HepG2 (cell line): ENCODE measurements around the gene EXTL2. TPM values are rescaled to one million over a fixed set of nuclear protein-coding genes. Genes with fewer than 3 reads are reported as not detected.

ENCODE experiments used
- ATAD3A ChIP-seq: sonication (generic); formaldehyde crosslinking; IDR thresholded peaks from 2 replicates; pipeline ENCODE4 v1.4.0; 2020; ENCODE audit warnings: missing genetic modification reagents
- CBFB ChIP-seq: sonication (generic); formaldehyde crosslinking; IDR thresholded peaks from 2 replicates; pipeline ENCODE4 v1.4.0; 2020; ENCODE audit warnings: missing genetic modification reagents
- CBX1 ChIP-seq: IDR thresholded peaks from one replicate; pipeline ENCODE4 v1.6.1; 2016; ENCODE audit warnings: antibody characterized with exemption, low read depth
- CHD4 ChIP-seq: fragments of 200-600 bp; sonication (generic); IDR thresholded peaks from 2 replicates; pipeline ENCODE4 v1.7.0; 2017; ENCODE audit warnings: mild to moderate bottlenecking, low read length, borderline replicate concordance
- GABPA ChIP-seq, 2 experiments: IDR thresholded peaks; 2 replicates each; pipeline ENCODE4 v1.6.1; 2011 to 2016; ENCODE audit warnings: low read depth in 2 of 2, low read length in 1 of 2, missing biosample characterization in 1 of 2, missing genetic modification characterization in 1 of 2
- GATAD1 ChIP-seq: IDR thresholded peaks from 2 replicates; pipeline ENCODE4 v1.6.1; 2016; ENCODE audit warnings: missing genetic modification reagents, missing compliant biosample characterization
- HCFC1 ChIP-seq: fragments of 150-350 bp; IDR thresholded peaks from 2 replicates; pipeline ENCODE4 v1.6.1; 2014; ENCODE audit warnings: low read depth, low read length
- KLF16 ChIP-seq, 2 experiments: sonication (generic) in 1 of 2; formaldehyde crosslinking in 1 of 2; IDR thresholded peaks; 2 replicates each; pipeline versions ENCODE4 v1.6.1 to v1.8.0; 2016 to 2023; ENCODE audit warnings: missing genetic modification reagents in 2 of 2, missing compliant biosample characterization in 1 of 2
- NFE2 ChIP-seq: sonication (generic); formaldehyde crosslinking; IDR thresholded peaks from 2 replicates; pipeline ENCODE4 v1.4.0; 2020; ENCODE audit warnings: missing genetic modification reagents
- NONO ChIP-seq, 2 experiments: fragments of 450-650 bp in 1 of 2; sonication (generic) in 1 of 2; formaldehyde crosslinking in 1 of 2; IDR thresholded peaks in 1 of 2; conservative IDR thresholded peaks in 1 of 2; 2 replicates each; pipeline versions ENCODE4 v1.6.1 to v1.8.0; 2017 to 2022; ENCODE audit warnings: mild to moderate bottlenecking in 1 of 2, missing genetic modification reagents in 1 of 2, moderate library complexity in 1 of 2
- PTBP1 ChIP-seq: fragments of 200-400 bp; formaldehyde crosslinking; IDR thresholded peaks from 2 replicates; pipeline ENCODE4 v1.6.1; 2018; ENCODE audit warnings: low read length, low read depth; ENCODE audit not compliant: poor library complexity, severe bottlenecking
- SYNCRIP ChIP-seq: fragments of 200-400 bp; formaldehyde crosslinking; IDR thresholded peaks from 2 replicates; pipeline ENCODE4 v1.6.1; 2018; ENCODE audit warnings: mild to moderate bottlenecking, low read depth, low read length; ENCODE audit not compliant: insufficient read depth
- TBX2 ChIP-seq: sonication (generic); formaldehyde crosslinking; IDR thresholded peaks from 2 replicates; pipeline ENCODE4 v1.5.0; 2020; ENCODE audit warnings: missing genetic modification reagents, mild to moderate bottlenecking, borderline replicate concordance
- TCF12 ChIP-seq, 2 experiments: fragments of 450-650 bp in 1 of 2; sonication (generic) in 1 of 2; formaldehyde crosslinking in 1 of 2; IDR thresholded peaks; 2 replicates each; pipeline versions ENCODE4 v1.6.1 to v1.8.0; 2017 to 2022; ENCODE audit warnings: antibody characterized with exemption in 1 of 2, mild to moderate bottlenecking in 1 of 2, missing genetic modification reagents in 1 of 2, moderate library complexity in 1 of 2
- ZNF17 ChIP-seq: sonication (generic); formaldehyde crosslinking; IDR thresholded peaks from 2 replicates; pipeline ENCODE4 v1.5.0; 2020; ENCODE audit warnings: mild to moderate bottlenecking, missing genetic modification reagents
- ZNF230 ChIP-seq: sonication (generic); formaldehyde crosslinking; IDR thresholded peaks from 2 replicates; pipeline ENCODE4 v1.4.0; 2020; ENCODE audit warnings: mild to moderate bottlenecking, missing genetic modification reagents
- ZNF280B ChIP-seq: sonication (generic); formaldehyde crosslinking; IDR thresholded peaks from 2 replicates; pipeline ENCODE4 v1.5.0; 2020; ENCODE audit warnings: missing genetic modification reagents, mild to moderate bottlenecking, borderline replicate concordance
- ZNF513 ChIP-seq: sonication (generic); formaldehyde crosslinking; conservative IDR thresholded peaks from 2 replicates; pipeline ENCODE4 v1.5.0; 2020; ENCODE audit warnings: missing genetic modification reagents
- ZNF569 ChIP-seq: sonication (generic); formaldehyde crosslinking; IDR thresholded peaks from 2 replicates; pipeline ENCODE4 v1.5.0; 2020; ENCODE audit warnings: mild to moderate bottlenecking, missing genetic modification reagents, moderate library complexity, borderline replicate concordance
- ZNF710 ChIP-seq: sonication (generic); formaldehyde crosslinking; IDR thresholded peaks from 2 replicates; pipeline ENCODE4 v1.5.0; 2020; ENCODE audit warnings: mild to moderate bottlenecking, missing genetic modification reagents, borderline replicate concordance
- polyA plus RNA-seq, 8 experiments: library from polyadenylated mRNA; depleted of rRNA in 3 of 8; stranded (reverse) in 7 of 8; unstranded in 1 of 8; fragments of >200 nt; fragmentation: Illumina TruSeq in 4 of 8; extraction: Trizol in 4 of 8; gene quantifications; 2 replicates each; pipeline versions ENCODE4 v1.2.1 to v1.2.3, GENCODE V29; 2011 to 2016; ENCODE audit warnings: low read depth in 4 of 8, missing spikeins in 1 of 8, mixed read lengths in 1 of 8; ENCODE audit not compliant: insufficient read depth in 1 of 8
- total RNA-seq, 5 experiments: library from RNA; depleted of rRNA; stranded (reverse); fragments of >200 nt; fragmentation: Illumina TruSeq; extraction: Trizol; gene quantifications; 2 replicates each; pipeline ENCODE4 v1.2.3, GENCODE V29; 2016; ENCODE audit warnings: low read depth in 1 of 5

Gene EXTL2
- total and polyA plus RNA-seq, 2 of the 13 experiments (the other 11 are each of a cell fraction or from before 2014, with no cell fraction given), result 22.0 to 23.5 TPM

GRCh38 chr1:100894603-100895539, at the start of gene EXTL2 (continued):
- TF ChIP-seq SYNCRIP, result no peak
- TF ChIP-seq GATAD1 (CRISPR knock-in tag), result peak; percentile 66; the same call in 1 of the 2 replicates
- TF ChIP-seq ATAD3A (CRISPR knock-in tag), result no peak
- TF ChIP-seq ZNF710 (CRISPR knock-in tag), result no peak
- TF ChIP-seq PTBP1, result no peak
- TF ChIP-seq CBFB (CRISPR knock-in tag), result no peak
- peak; percentile 56; the same call in 1 of the 2 replicates for TF ChIP-seq HCFC1
- peak; percentile 59; the same call in 1 of the 2 replicates for TF ChIP-seq TBX2 (CRISPR knock-in tag)
- no peak for TF ChIP-seq ZNF569
- TF ChIP-seq CBX1, result no peak
- no peak for TF ChIP-seq KLF16 (CRISPR knock-in tag; IDR thresholded peaks at IDR 0.05)
- TF ChIP-seq ZNF17 (CRISPR knock-in tag), result no peak
- TF ChIP-seq ZNF280B (CRISPR knock-in tag), result no peak
- TF ChIP-seq NFE2 (CRISPR knock-in tag), result no peak
- no peak for TF ChIP-seq CHD4
- no peak for TF ChIP-seq TCF12 (IDR thresholded peaks at IDR 0.05)
- no peak for TF ChIP-seq TCF12 (CRISPR knock-in tag; IDR thresholded peaks at IDR 0.05)
- peak; percentile 61 for TF ChIP-seq GABPA (IDR thresholded peaks at IDR 0.05; ENCODE audit: low read depth, low read length)
- TF ChIP-seq GABPA (CRISPR knock-in tag; IDR thresholded peaks at IDR 0.05; ENCODE audit: low read depth), result peak; percentile 91
- TF ChIP-seq NONO (IDR thresholded peaks at IDR 0.05), result no peak
- TF ChIP-seq NONO (CRISPR knock-in tag; conservative IDR thresholded peaks at IDR 0.05), result no peak
- TF ChIP-seq ZNF513 (CRISPR knock-in tag), result no peak
- TF ChIP-seq ZNF230, result no peak
